ENCODE measurements around the gene COL9A3. TPM values are rescaled to one million over a fixed set of nuclear protein-coding genes. Genes with fewer than 3 reads are reported as not detected.

The COL9A3 gene
- total RNA-seq, 1 experiment from 2014 or later = 46.6 TPM

DNA sequence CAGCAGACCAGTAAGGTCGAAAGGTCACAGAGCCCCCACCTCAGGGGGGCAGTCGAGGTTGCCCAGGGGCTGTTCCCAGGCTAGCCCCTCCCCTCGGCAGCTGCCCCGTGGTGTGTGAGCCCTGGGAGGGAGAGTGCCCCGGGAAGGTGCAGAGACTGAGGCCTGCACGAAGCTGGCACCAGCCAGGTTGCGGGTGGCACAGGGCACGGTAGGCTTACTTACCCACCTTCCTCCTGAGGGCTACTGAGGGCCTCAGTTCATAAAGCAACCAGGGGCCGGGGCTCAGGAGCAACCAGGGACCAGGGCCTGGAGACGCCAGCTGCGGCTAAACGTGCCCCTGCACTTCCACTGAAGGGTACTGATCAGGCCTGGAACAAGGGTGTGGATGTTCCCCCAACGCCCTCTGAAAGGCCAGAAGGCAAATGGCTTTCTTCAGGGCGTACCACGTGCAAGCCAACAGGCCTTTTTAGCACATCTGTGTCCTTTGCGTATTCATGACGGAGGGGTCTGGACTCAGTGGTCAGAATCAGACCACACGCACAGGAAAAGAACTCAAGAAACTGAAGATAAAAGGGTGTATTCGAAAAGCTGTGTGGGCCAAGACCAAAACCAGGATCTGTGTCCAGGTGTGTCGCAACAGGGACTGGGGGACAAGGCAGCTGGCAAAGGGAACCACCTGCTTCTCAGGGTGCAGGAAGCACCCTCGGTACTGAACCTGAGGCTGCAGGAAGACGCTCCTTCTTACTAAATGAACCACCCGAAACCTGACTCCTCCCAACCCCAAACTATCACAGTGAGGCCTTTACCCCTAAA is 69.3 kb downstream of the COL9A3 start:
- ATAC-seq (no peak), DNase-seq (ENCODE audit: low read depth, low spot score) (no peak)
- in situ Hi-C loops (cut with HindIII; ENCODE audit: low pct_unique_long_range_greater_than_20kb, low sequenced_read_pairs) = no loop called here
- CTCF ChIA-PET = no interaction called here
- no peaks in the 10 kb centered on the region for H3K27me3 ChIP-seq (ENCODE audit: control insufficient read depth, insufficient read depth, low read length)
- H3K4me3 ChIP-seq (ENCODE audit: low read depth in 2 of 2, low read length in 2 of 2) = no peak overlapping the region
- intact Hi-C loops (cut with micrococcal nuclease; ENCODE audit: unreplicated experiment) = no loop called here
- peaks cover 7% of the 10 kb centered on the region for H3K4me1 ChIP-seq (ENCODE audit: control insufficient read depth, insufficient read depth, low read length)
- peaks cover 7% of the 10 kb centered on the region for H3K36me3 ChIP-seq (ENCODE audit: control insufficient read depth, insufficient read depth, low read length)
- no peaks in the 10 kb centered on the region for H3K9me3 ChIP-seq (ENCODE audit: control insufficient read depth, insufficient read depth, low read depth, low read length)
- TF ChIP-seq POLR2AphosphoS5 (IDR thresholded peaks at IDR 0.05; ENCODE audit: low read depth, low read length) = no peak; the same call in 1 of the 2 replicates
- TF ChIP-seq SIN3A (IDR thresholded peaks at IDR 0.05; ENCODE audit: borderline replicate concordance, insufficient read depth, low read depth, low read length) = no peak
- TF ChIP-seq, protein P1, sequence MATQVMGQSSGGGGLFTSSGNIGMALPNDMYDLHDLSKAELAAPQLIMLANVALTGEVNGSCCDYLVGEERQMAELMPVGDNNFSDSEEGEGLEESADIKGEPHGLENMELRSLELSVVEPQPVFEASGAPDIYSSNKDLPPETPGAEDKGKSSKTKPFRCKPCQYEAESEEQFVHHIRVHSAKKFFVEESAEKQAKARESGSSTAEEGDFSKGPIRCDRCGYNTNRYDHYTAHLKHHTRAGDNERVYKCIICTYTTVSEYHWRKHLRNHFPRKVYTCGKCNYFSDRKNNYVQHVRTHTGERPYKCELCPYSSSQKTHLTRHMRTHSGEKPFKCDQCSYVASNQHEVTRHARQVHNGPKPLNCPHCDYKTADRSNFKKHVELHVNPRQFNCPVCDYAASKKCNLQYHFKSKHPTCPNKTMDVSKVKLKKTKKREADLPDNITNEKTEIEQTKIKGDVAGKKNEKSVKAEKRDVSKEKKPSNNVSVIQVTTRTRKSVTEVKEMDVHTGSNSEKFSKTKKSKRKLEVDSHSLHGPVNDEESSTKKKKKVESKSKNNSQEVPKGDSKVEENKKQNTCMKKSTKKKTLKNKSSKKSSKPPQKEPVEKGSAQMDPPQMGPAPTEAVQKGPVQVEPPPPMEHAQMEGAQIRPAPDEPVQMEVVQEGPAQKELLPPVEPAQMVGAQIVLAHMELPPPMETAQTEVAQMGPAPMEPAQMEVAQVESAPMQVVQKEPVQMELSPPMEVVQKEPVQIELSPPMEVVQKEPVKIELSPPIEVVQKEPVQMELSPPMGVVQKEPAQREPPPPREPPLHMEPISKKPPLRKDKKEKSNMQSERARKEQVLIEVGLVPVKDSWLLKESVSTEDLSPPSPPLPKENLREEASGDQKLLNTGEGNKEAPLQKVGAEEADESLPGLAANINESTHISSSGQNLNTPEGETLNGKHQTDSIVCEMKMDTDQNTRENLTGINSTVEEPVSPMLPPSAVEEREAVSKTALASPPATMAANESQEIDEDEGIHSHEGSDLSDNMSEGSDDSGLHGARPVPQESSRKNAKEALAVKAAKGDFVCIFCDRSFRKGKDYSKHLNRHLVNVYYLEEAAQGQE (IDR thresholded peaks at IDR 0.05; ENCODE audit: insufficient read depth in 1 of 2, low read depth in 2 of 2, low read length in 1 of 2) = no peak
- TF ChIP-seq, protein P2, sequence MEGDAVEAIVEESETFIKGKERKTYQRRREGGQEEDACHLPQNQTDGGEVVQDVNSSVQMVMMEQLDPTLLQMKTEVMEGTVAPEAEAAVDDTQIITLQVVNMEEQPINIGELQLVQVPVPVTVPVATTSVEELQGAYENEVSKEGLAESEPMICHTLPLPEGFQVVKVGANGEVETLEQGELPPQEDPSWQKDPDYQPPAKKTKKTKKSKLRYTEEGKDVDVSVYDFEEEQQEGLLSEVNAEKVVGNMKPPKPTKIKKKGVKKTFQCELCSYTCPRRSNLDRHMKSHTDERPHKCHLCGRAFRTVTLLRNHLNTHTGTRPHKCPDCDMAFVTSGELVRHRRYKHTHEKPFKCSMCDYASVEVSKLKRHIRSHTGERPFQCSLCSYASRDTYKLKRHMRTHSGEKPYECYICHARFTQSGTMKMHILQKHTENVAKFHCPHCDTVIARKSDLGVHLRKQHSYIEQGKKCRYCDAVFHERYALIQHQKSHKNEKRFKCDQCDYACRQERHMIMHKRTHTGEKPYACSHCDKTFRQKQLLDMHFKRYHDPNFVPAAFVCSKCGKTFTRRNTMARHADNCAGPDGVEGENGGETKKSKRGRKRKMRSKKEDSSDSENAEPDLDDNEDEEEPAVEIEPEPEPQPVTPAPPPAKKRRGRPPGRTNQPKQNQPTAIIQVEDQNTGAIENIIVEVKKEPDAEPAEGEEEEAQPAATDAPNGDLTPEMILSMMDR (IDR thresholded peaks at IDR 0.05) = no peak
- no peak for TF ChIP-seq TCF7L2 (IDR thresholded peaks at IDR 0.05; ENCODE audit: low read depth, low read length)
- POLR2A ChIA-PET = no interaction called here
- BruUV-seq (replicated peaks) = no TSS peak
- H3K27ac ChIP-seq (ENCODE audit: low read length) = no peak overlapping the region

DNA sequence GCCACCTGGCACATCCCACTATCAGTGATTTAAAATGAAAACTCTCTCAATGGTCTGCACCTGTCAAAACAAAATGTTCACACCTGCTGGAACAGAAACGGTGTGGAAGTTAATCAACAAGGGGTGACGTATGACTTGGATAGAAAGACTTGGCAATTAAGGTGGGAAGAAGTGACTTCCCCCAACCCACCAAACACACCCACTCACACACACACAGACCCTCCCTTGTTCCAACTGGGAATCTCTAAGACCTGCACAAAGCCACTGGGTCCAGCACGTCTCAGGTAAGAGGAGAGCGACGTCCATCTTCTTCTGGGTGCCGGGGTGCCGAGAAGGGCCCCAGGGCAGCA is 69.8 kb downstream of the COL9A3 start:
- DNase-seq (ENCODE audit: low read depth, low spot score) = no peak
- Histone ChIP-seq H3K27ac (ENCODE audit: low read length) (no peak overlapping the region), H3K9me3 (ENCODE audit: control insufficient read depth, insufficient read depth, low read depth, low read length) (no peaks in the 10 kb centered on the region), H3K36me3 (ENCODE audit: control insufficient read depth, insufficient read depth, low read length) (peaks cover 10% of the 10 kb centered on the region), H3K4me1 (ENCODE audit: control insufficient read depth, insufficient read depth, low read length) (peaks cover 7% of the 10 kb centered on the region), H3K4me3 (ENCODE audit: low read depth in 2 of 2, low read length in 2 of 2) (no peak overlapping the region), H3K27me3 (ENCODE audit: control insufficient read depth, insufficient read depth, low read length) (no peaks in the 10 kb centered on the region)
- no peak for ATAC-seq
- CTCF ChIA-PET = interaction anchor here (1.2 kb wide), 1 partner anchor 11 kb away, joined by 3 read pairs; no protein-coding TSS in a partner anchor
- BruUV-seq (replicated peaks) = no TSS peak
- intact Hi-C loops (cut with micrococcal nuclease; ENCODE audit: unreplicated experiment) = no loop called here
- POLR2A ChIA-PET = no interaction called here
- TF ChIP-seq, protein P1 (IDR thresholded peaks at IDR 0.05; ENCODE audit: insufficient read depth in 1 of 2, low read depth in 2 of 2, low read length in 1 of 2) = no peak
- TF ChIP-seq POLR2AphosphoS5 (IDR thresholded peaks at IDR 0.05; ENCODE audit: low read depth, low read length) (no peak), SIN3A (IDR thresholded peaks at IDR 0.05; ENCODE audit: borderline replicate concordance, insufficient read depth, low read depth, low read length) (no peak), TCF7L2 (IDR thresholded peaks at IDR 0.05; ENCODE audit: low read depth, low read length) (no peak)
- TF ChIP-seq, protein P2 (IDR thresholded peaks at IDR 0.05) = no peak
- in situ Hi-C loops (cut with HindIII; ENCODE audit: low pct_unique_long_range_greater_than_20kb, low sequenced_read_pairs) = no loop called here
